Liver (tissue), 9 donors: ENCODE measurements around the gene EMX1. TPM values are rescaled to one million over a fixed set of nuclear protein-coding genes. Genes with fewer than 3 reads are reported as not detected.

Experiments
- DNase-seq: peaks from one replicate; pipeline ENCODE4 v3.0.0-alpha.2; 2017; ENCODE audit warnings: low spot score
- H3K27ac ChIP-seq, 2 donors: one replicate each; pipeline ENCODE4 v1.7.0; 2013; ENCODE audit warnings: inconsistent platforms in 2 of 2, low read length in 2 of 2, control low read depth in 1 of 2, low read depth in 1 of 2, mild to moderate bottlenecking in 1 of 2
- H3K27me3 ChIP-seq, 4 donors: one replicate each; pipeline versions ENCODE4 v1.6.1 to v1.7.0; 2013; ENCODE audit warnings: low read length in 3 of 4, inconsistent platforms in 1 of 4, mild to moderate bottlenecking in 1 of 4, moderate library complexity in 1 of 4; ENCODE audit not compliant: control insufficient read depth in 4 of 4, insufficient read depth in 4 of 4
- H3K36me3 ChIP-seq, 4 donors: one replicate each; pipeline versions ENCODE4 v1.6.1 to v1.7.0; 2013; ENCODE audit warnings: low read length in 3 of 4, mild to moderate bottlenecking in 3 of 4, low read depth in 1 of 4, moderate library complexity in 1 of 4; ENCODE audit not compliant: control insufficient read depth in 4 of 4, insufficient read depth in 3 of 4
- H3K4me1 ChIP-seq, 4 donors: one replicate each; pipeline versions ENCODE4 v1.6.1 to v1.7.0; 2013; ENCODE audit warnings: low read length in 3 of 4, mild to moderate bottlenecking in 3 of 4, moderate library complexity in 1 of 4; ENCODE audit not compliant: control insufficient read depth in 4 of 4, insufficient read depth in 4 of 4
- H3K4me3 ChIP-seq, 3 donors: one replicate each; pipeline versions ENCODE4 v1.6.1 to v1.7.0; 2013; ENCODE audit warnings: low read length in 3 of 3, control low read depth in 1 of 3, low read depth in 1 of 3, mild to moderate bottlenecking in 1 of 3
- H3K9ac ChIP-seq, 2 donors: one replicate each; pipeline ENCODE4 v1.7.0; 2013; ENCODE audit warnings: low read length in 2 of 2, mild to moderate bottlenecking in 2 of 2, moderate library complexity in 2 of 2, control low read depth in 1 of 2, low read depth in 1 of 2
- H3K9me3 ChIP-seq, 4 donors: one replicate each; pipeline versions ENCODE4 v1.6.1 to v1.7.0; 2013; ENCODE audit warnings: low read length in 3 of 4; ENCODE audit not compliant: control insufficient read depth in 4 of 4
- EGR1 ChIP-seq, 2 donors: IDR thresholded peaks; 2 replicates each; pipeline ENCODE4 v1.6.1; 2016 to 2018; ENCODE audit warnings: antibody characterized with exemption in 2 of 2, low read depth in 2 of 2
- FOXA1 ChIP-seq: IDR thresholded peaks from 2 replicates; pipeline ENCODE4 v1.6.1; 2016; ENCODE audit warnings: antibody characterized with exemption
- FOXA2 ChIP-seq: IDR thresholded peaks from 2 replicates; pipeline ENCODE4 v1.6.1; 2016; ENCODE audit warnings: antibody characterized with exemption
- GABPA ChIP-seq, 2 donors: IDR thresholded peaks in 1 of 2; conservative IDR thresholded peaks in 1 of 2; 2 replicates each; pipeline ENCODE4 v1.6.1; 2016; ENCODE audit warnings: antibody characterized with exemption in 2 of 2, mild to moderate bottlenecking in 1 of 2, moderate library complexity in 1 of 2
- HNF4A ChIP-seq, 2 donors: conservative IDR thresholded peaks; 2 replicates each; pipeline ENCODE4 v1.6.1; 2016; ENCODE audit warnings: antibody characterized with exemption in 2 of 2, mild to moderate bottlenecking in 2 of 2
- HNF4G ChIP-seq: IDR thresholded peaks from 2 replicates; pipeline ENCODE4 v1.6.1; 2016; ENCODE audit warnings: antibody characterized with exemption
- JUND ChIP-seq, 2 donors: IDR thresholded peaks; 2 replicates each; pipeline ENCODE4 v1.6.1; 2016; ENCODE audit warnings: antibody characterized with exemption in 2 of 2
- MAX ChIP-seq: IDR thresholded peaks from 2 replicates; pipeline ENCODE4 v1.6.1; 2016; ENCODE audit warnings: antibody characterized with exemption
- NR2F2 ChIP-seq: IDR thresholded peaks from 2 replicates; pipeline ENCODE4 v1.6.1; 2016; ENCODE audit warnings: antibody characterized with exemption
- RAD21 ChIP-seq, 2 donors: IDR thresholded peaks; 2 replicates each; pipeline ENCODE4 v1.6.1; 2016; ENCODE audit warnings: antibody characterized with exemption in 2 of 2, mild to moderate bottlenecking in 2 of 2
- REST ChIP-seq: IDR thresholded peaks from 2 replicates; pipeline ENCODE4 v1.6.1; 2016; ENCODE audit warnings: antibody characterized with exemption, mild to moderate bottlenecking
- RXRA ChIP-seq, 2 donors: IDR thresholded peaks; 2 replicates each; pipeline ENCODE4 v1.6.1; 2017 to 2018; ENCODE audit warnings: antibody characterized with exemption in 2 of 2, mild to moderate bottlenecking in 1 of 2
- SP1 ChIP-seq: IDR thresholded peaks from 2 replicates; pipeline ENCODE4 v1.6.1; 2018; ENCODE audit warnings: antibody characterized with exemption, mild to moderate bottlenecking
- TAF1 ChIP-seq: conservative IDR thresholded peaks from 2 replicates; pipeline ENCODE4 v1.6.1; 2016; ENCODE audit warnings: antibody characterized with exemption, mild to moderate bottlenecking
- YY1 ChIP-seq: IDR thresholded peaks from 2 replicates; pipeline ENCODE4 v1.6.1; 2016; ENCODE audit warnings: antibody characterized with exemption, mild to moderate bottlenecking
- WGBS: extraction: QIAGEN DNeasy Blood & Tissue Kit; methylation state at CpG from one replicate; pipeline ENCODE4 v1.1.7; 2013; 5-methylcytosine and 5-hydroxymethylcytosine counted together
- polyA plus RNA-seq, 2 donors: library from polyadenylated mRNA; stranded (reverse) in 1 of 2; unstranded in 1 of 2; fragments of 200-250 nt in 1 of 2; fragments of >200 nt in 1 of 2; fragmentation: Nextera tagmentation in 1 of 2; extraction: Ambion mirVana in 1 of 2; gene quantifications; one replicate each; pipeline versions ENCODE4 v1.2.1 to v1.2.3, GENCODE V29; 2013 to 2015
- total RNA-seq, 2 donors: library from RNA; depleted of rRNA; stranded (reverse); fragments of >200 nt; gene quantifications; one replicate each; pipeline ENCODE4 v1.2.3, GENCODE V29; 2014
- TF ChIP-seq, protein P1 (sequence below): IDR thresholded peaks from 2 replicates; pipeline ENCODE4 v1.6.1; 2016; ENCODE audit warnings: antibody characterized with exemption
- TF ChIP-seq, protein P2 (sequence below): fragments of 150-350 bp; IDR thresholded peaks from 2 replicates; pipeline ENCODE4 v1.5.1; 2017; ENCODE audit warnings: improper control_type of control experiment, low read depth, low read length; ENCODE audit not compliant: missing input control
- TF ChIP-seq, protein P3 (sequence below): IDR thresholded peaks from 2 replicates; pipeline ENCODE4 v1.6.1; 2016; ENCODE audit warnings: antibody characterized with exemption
- donor health status: healthy.
- donor health status: healthy.
- donor health status: healthy.
- donor health status: healthy.
- donor health status: healthy.

EMX1 gene
- total and polyA plus RNA-seq, 4 donors, result 0.06 to 0.18 (median 0.08) TPM; not detected in 1

DNA sequence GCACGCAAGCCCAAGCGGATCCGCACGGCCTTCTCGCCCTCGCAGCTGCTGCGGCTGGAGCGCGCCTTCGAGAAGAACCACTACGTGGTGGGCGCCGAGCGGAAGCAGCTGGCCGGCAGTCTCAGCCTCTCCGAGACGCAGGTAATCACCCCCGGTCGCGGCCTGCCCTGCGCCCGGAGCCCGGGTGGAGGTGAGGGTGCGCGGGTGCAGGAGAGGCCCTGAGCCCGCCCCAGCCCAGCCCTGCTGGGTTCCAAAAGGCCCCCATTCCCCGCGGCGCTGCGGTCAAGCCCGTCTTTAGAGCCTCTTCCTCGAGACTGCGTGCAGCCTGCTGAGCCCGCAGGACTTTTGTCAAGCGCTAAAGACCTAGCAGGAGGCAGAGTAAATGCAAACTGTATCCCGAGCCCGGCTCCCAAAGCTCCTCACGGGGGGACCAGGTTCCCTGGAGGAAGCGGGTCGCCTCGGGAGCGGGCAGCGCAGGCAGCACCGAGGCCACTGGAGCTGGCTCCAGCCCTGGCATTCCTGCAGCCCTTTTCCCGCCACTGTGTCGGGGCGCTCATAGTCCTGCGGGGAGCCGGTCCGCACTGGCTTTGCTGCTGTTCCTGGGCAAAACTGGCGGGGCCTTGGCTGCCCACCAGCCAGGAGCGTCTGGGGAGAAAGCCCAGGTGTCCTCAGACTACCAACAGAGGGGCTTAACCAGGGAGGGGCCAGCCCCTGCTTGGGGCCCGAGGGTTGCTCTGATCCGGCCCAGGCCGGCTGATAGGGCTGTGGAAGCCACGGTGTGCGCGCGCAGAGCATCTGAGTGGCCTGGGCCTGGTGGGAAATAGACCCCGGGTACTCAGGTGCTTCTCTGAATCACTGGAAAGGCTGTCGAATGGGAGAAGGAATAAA is 7.3 kb downstream of the EMX1 start (continued):
- TF ChIP-seq, protein P1, sequence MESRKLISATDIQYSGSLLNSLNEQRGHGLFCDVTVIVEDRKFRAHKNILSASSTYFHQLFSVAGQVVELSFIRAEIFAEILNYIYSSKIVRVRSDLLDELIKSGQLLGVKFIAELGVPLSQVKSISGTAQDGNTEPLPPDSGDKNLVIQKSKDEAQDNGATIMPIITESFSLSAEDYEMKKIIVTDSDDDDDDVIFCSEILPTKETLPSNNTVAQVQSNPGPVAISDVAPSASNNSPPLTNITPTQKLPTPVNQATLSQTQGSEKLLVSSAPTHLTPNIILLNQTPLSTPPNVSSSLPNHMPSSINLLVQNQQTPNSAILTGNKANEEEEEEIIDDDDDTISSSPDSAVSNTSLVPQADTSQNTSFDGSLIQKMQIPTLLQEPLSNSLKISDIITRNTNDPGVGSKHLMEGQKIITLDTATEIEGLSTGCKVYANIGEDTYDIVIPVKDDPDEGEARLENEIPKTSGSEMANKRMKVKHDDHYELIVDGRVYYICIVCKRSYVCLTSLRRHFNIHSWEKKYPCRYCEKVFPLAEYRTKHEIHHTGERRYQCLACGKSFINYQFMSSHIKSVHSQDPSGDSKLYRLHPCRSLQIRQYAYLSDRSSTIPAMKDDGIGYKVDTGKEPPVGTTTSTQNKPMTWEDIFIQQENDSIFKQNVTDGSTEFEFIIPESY, result no peak
- TF ChIP-seq GABPA (IDR thresholded peaks at IDR 0.05 in 1 of 2, conservative IDR thresholded peaks at IDR 0.05 in 1 of 2) (no peak), HNF4G (no peak), EGR1 (IDR thresholded peaks at IDR 0.05; ENCODE audit: low read depth in 2 of 2) (no peak)

GRCh38 chr2:72925328-72925943 is 8.1 kb downstream of the EMX1 start:
- Histone ChIP-seq H3K36me3 (no peaks in the 10 kb centered on the region), H3K9me3 (peaks cover 0 to 1% (median 0%) of the 10 kb centered on the region in 4 donors), H3K4me3 (no peak overlapping the region), H3K27me3 (peaks cover 0 to 44% (median 21%) of the 10 kb centered on the region in 4 donors), H3K4me1 (peaks cover 0 to 12% (median 3%) of the 10 kb centered on the region in 4 donors), H3K27ac (no peak overlapping the region), H3K9ac (no peak overlapping the region)
- no peak for TF ChIP-seq EGR1 (IDR thresholded peaks at IDR 0.05; ENCODE audit: low read depth in 2 of 2)
- TF ChIP-seq HNF4A (conservative IDR thresholded peaks at IDR 0.05), result no peak
- TF ChIP-seq FOXA2, result no peak
- no peak for TF ChIP-seq FOXA1
- TF ChIP-seq REST, result no peak
- TF ChIP-seq, protein P2, sequence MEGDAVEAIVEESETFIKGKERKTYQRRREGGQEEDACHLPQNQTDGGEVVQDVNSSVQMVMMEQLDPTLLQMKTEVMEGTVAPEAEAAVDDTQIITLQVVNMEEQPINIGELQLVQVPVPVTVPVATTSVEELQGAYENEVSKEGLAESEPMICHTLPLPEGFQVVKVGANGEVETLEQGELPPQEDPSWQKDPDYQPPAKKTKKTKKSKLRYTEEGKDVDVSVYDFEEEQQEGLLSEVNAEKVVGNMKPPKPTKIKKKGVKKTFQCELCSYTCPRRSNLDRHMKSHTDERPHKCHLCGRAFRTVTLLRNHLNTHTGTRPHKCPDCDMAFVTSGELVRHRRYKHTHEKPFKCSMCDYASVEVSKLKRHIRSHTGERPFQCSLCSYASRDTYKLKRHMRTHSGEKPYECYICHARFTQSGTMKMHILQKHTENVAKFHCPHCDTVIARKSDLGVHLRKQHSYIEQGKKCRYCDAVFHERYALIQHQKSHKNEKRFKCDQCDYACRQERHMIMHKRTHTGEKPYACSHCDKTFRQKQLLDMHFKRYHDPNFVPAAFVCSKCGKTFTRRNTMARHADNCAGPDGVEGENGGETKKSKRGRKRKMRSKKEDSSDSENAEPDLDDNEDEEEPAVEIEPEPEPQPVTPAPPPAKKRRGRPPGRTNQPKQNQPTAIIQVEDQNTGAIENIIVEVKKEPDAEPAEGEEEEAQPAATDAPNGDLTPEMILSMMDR, result no peak
- no peak for TF ChIP-seq YY1
- TF ChIP-seq, protein P1, result no peak
- no peak for TF ChIP-seq HNF4G
- TF ChIP-seq RAD21 (IDR thresholded peaks at IDR 0.05), result no peak
- TF ChIP-seq TAF1, result no peak
- TF ChIP-seq GABPA (IDR thresholded peaks at IDR 0.05 in 1 of 2, conservative IDR thresholded peaks at IDR 0.05 in 1 of 2), result no peak
- TF ChIP-seq SP1, result no peak
- no peak for TF ChIP-seq MAX
- TF ChIP-seq, protein P3, sequence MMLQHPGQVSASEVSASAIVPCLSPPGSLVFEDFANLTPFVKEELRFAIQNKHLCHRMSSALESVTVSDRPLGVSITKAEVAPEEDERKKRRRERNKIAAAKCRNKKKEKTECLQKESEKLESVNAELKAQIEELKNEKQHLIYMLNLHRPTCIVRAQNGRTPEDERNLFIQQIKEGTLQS, result no peak
- no peak for TF ChIP-seq NR2F2
- no peak for TF ChIP-seq JUND (IDR thresholded peaks at IDR 0.05)
- no peak for TF ChIP-seq RXRA (IDR thresholded peaks at IDR 0.05)
- DNase-seq, result no peak
- 13% methylated on average over 26 of the region's 26 CpGs for WGBS
